NCI-H226 (cell line): ENCODE results near the gene ARID1B.

Experiments
- DNase-seq: peaks from one replicate; pipeline ENCODE4 v3.0.0-alpha.2; 2015

Gene ARID1B

GRCh38 chr6:156794546-156795354 lies 17.6 kb downstream of the ARID1B start:
- DNase-seq: no peak

DNA sequence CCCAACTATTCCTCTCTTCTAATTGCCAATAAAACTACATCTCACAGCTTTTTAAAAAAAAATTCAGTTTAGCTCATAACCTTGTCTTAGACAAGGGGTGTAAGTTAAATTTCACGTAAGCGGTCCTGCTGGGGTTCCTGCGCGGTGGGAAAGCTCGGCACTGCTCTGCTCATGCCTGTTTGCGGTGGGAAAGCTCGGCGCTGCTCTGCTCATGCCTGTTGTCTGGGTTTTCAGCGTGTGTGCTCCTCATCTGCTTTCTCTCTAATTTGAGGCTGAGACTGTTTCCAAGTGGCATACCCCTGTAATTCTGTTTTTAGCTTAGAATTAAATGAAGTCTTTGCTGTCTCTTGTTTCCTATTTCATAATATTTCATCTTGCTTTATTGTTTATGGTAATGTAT lies 18.6 kb downstream of the ARID1B start:
- DNase-seq: no peak

DNA sequence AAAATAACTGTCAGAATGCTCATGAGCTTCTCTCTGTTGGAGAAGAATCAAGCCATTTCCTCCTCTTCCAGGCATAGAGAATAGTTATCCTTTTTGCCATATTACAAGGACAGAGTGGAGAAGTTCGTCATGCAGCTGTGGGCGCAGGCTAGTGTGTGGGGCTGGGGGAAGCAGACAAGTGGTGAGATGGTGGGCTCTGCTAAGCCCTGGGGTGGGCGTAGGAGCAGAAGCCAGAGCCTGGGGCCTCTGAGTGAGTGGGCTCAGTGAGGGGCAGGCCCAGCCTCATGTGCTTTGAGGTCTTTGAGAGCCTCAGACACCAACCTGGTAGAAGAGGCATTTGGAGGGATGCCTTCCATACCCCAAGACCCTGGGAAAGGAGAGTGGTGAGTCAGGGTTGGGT lies 19.4 kb downstream of the ARID1B start:
- DNase-seq: no peak

- DNase-seq: no peak
Observed at GRCh38 chr6:156797901-156798735, 20.9 kb downstream of the ARID1B start.

DNA sequence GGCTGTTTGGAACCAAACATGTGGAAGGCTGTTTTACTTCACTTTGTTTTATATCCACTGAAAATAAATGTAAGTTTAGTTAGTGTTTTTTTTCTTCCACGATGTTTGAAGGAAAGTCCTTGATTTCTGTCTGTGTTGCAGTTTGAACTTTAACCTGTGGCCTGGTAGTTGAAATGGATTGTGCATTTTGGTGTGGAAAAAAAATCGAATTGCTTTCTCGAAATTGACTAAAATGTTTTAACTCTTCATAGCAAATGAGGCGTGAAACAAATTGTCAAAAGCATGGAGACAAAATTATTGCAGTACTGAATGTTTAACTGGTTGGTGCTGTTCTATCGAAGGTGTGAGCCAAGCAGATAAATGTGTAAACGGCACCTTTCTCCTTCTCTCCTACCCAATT lies 24.5 kb downstream of the ARID1B start:
- DNase-seq: no peak

- no peak for DNase-seq
Observed at GRCh38 chr6:156803353-156803752, 26.2 kb downstream of the ARID1B start.

GRCh38 chr6:156804402-156804801 lies 27.2 kb downstream of the ARID1B start:
- no peak for DNase-seq

- no peak for DNase-seq
Observed at GRCh38 chr6:156806155-156806554, 29.0 kb downstream of the ARID1B start.

DNA sequence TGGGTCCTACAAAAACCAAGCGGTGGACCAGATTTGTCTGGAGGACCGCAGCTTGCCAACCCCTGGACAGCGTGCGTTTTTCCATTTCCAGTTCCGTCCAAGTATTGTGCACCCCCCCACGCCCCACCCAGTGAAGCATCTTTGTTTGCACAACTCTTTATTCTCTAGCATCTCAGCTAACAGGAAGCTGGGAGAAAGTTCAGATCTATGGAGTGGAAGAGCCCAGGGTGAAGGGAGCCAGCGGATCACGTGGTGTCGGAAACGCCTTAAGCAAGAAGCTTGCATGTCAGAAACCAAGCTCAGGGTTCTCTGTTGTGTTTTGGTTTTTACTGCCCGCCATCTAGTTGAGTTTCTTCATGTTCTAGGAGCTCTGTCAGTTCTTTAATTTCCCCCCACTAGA lies 29.9 kb downstream of the ARID1B start:
- no peak for DNase-seq

DNA sequence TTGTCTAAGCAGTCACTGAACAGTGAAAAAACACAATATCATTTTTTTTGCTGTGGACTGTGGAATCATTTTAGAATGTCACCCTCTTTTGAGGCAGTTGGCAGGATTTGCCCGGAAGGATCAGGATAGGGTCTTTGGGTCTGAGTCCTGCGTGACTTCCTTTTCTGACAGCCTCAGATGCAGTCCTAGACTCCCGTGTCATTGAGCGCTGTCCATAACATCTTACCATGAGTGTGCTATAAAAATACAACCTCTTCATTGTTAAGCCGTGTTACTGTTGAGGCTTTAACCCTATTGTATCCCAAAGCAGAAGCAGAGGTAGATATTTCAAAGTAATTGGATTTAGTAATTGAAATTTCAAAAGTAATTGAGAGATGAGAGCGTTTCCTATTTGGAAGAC lies 30.6 kb downstream of the ARID1B start:
- no peak for DNase-seq

- no peak for DNase-seq
Observed at GRCh38 chr6:156808287-156808686, 31.1 kb downstream of the ARID1B start.

GRCh38 chr6:156809034-156809433 lies 31.9 kb downstream of the ARID1B start:
- no peak for DNase-seq

GRCh38 chr6:156809446-156810178 lies 32.4 kb downstream of the ARID1B start:
- no peak for DNase-seq

- DNase-seq: no peak
Observed at GRCh38 chr6:156814036-156814581, 36.9 kb downstream of the ARID1B start.

DNA sequence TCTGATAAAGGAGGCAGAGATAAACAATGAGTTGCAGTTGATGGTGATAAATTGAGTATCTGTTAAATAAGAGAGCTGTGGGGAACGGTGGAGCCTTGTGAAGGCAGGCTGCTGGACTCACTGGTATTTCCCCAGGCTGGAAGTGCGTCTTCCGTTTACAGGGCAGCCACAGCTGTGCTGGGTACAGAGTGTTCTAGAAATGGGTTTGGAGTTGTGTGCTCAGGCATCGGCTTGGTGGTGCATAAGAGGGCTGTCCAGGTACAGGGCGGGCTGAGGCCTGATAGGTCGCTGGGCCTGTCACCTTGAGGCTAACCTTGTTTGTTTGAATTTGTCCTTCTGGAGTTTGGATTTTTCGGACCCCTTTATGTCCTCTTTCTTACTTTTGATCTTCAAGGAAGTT lies 39.3 kb downstream of the ARID1B start:
- DNase-seq: no peak

DNA sequence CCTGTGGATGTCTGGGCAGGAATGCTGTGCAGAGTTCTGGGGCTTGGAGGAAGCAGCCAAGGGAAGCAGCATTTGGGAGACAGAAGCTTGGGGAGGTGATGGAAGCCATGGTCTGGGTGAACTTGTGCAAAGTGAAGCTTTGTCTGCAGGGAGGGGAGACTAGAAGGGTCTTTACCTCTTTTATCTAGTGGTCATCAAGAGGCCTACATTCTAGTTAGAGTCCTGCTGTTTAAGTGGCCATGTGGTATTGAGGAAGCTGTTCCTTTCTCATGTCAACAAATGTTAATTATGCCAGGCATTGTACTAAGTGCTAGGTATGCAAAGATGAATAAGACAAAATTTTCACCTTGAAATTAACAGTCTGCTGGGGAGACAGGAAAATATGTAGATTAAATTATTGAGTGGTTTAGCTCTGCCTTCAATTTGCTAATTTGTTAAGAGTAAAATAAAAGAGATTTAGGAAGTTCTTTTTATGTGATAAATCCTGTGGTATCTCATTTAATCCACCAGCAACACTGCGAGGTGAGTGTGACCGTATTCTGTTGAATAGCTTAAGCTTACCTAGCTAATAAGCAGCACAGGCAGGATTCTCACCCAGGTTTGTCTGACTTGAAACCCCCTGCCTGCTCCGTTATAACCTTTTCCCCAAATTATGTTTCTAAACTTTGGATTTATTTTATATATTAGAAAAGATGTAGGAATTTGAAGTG lies 43.1 kb downstream of the ARID1B start:
- DNase-seq: no peak

DNA sequence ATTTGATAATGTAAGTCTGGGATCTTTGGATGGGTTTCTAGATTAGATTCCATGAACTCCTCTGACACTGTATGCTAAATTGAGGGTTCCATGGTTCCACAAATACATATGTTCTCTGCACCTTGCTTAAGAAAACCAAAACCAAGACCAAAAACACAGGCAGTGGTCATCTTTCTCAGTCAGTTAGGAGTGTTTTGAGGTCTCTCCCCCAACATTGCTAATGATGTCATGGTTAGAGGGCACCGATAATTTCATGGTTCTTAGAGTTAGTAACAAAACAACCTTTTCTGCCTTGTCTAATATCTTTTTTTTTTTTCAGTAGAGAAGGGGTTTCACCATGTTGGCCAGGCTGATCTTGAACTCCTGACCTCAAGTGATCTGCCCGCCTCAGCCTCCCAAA lies 44.5 kb downstream of the ARID1B start:
- no peak for DNase-seq

- no peak for DNase-seq
Observed at GRCh38 chr6:156822747-156823206, 45.6 kb downstream of the ARID1B start.

DNA sequence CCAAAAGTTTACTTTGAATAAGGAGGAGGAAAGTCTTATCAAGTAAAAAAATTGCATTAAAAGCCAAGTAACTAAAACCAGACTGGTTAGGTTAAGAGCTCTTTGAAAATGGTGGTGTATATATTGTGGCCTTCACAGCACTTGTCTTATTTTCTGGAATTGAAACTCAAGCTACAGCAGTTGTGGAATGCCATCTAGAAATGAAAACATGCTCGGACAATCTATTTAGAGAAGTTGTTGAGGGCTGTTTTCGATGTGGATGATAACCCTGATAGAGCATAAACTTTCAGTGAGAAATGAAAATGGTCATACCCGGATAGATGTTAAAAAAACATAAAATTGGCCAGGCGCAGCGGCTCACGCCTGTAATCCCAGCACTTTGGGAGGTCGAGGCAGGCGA lies 47.0 kb downstream of the ARID1B start:
- no peak for DNase-seq

- DNase-seq: no peak
Observed at GRCh38 chr6:156825475-156825874, 48.3 kb downstream of the ARID1B start.

GRCh38 chr6:156826290-156826955 lies 49.2 kb downstream of the ARID1B start:
- DNase-seq: no peak

DNA sequence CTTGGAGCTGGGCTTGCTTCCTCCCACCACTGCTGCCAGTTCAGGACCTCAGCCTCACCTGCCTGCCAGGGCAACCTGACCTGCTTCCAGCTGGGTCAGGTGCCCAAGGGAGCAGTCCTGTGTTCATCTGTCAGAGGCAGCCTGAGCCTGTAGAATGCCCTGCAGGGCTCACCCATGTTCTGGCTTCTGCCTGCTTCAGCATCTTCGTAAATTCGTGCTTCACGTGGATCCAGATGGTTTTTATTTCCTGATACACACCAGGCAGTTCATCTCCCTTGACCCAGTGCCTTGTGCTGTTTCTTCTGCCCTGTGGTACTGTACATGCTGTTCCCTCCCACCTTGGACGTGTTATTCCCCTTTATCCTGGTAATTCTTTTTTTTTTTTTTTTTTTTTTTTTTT lies 50.2 kb downstream of the ARID1B start:
- DNase-seq: no peak
